WTC11 (cell line): Measurements from ENCODE around the gene ACACA.

Source experiments
- CREM ChIP-seq: sonication (generic); formaldehyde crosslinking; IDR thresholded peaks from 2 replicates; pipeline ENCODE4 v1.8.1; 2022; ENCODE audit warnings: mild to moderate bottlenecking, missing genetic modification reagents, moderate library complexity
- CTCF ChIP-seq: fragments of 200-600 bp; IDR thresholded peaks from 2 replicates; pipeline ENCODE4 v1.8.0; 2022; ENCODE audit warnings: antibody characterized with exemption
- ETV6 ChIP-seq: sonication (generic); formaldehyde crosslinking; IDR thresholded peaks from 2 replicates; pipeline ENCODE4 v1.8.1; 2022; ENCODE audit warnings: mild to moderate bottlenecking, missing genetic modification reagents
- MAX ChIP-seq: sonication (generic); formaldehyde crosslinking; IDR thresholded peaks from 2 replicates; pipeline ENCODE4 v1.8.0; 2022; ENCODE audit warnings: mild to moderate bottlenecking, missing genetic modification reagents
- NFE2L1 ChIP-seq: sonication (generic); formaldehyde crosslinking; IDR thresholded peaks from 2 replicates; pipeline ENCODE4 v1.8.1; 2023; ENCODE audit warnings: missing genetic modification reagents
- PRDM15 ChIP-seq: sonication (generic); formaldehyde crosslinking; IDR thresholded peaks from 2 replicates; pipeline ENCODE4 v1.8.0; 2022; ENCODE audit warnings: missing genetic modification reagents
- RELA ChIP-seq: sonication (generic); formaldehyde crosslinking; IDR thresholded peaks from 2 replicates; pipeline ENCODE4 v1.8.1; 2022; ENCODE audit warnings: missing genetic modification reagents, mild to moderate bottlenecking, borderline replicate concordance
- ZSCAN18 ChIP-seq: fragments of 250-450 bp; sonication (Bioruptor Pico); IDR thresholded peaks from 2 replicates; pipeline ENCODE4 v2.1.2; 2022; ENCODE audit warnings: mild to moderate bottlenecking, moderate library complexity
- TF ChIP-seq, protein P1 (sequence below): sonication (generic); formaldehyde crosslinking; IDR thresholded peaks from 2 replicates; pipeline ENCODE4 v1.8.0; 2023; ENCODE audit warnings: missing genetic modification reagents
- TF ChIP-seq, protein P2 (sequence below): sonication (generic); formaldehyde crosslinking; IDR thresholded peaks from 2 replicates; pipeline ENCODE4 v1.8.1; 2023; ENCODE audit warnings: mild to moderate bottlenecking, missing genetic modification reagents, moderate library complexity

DNA sequence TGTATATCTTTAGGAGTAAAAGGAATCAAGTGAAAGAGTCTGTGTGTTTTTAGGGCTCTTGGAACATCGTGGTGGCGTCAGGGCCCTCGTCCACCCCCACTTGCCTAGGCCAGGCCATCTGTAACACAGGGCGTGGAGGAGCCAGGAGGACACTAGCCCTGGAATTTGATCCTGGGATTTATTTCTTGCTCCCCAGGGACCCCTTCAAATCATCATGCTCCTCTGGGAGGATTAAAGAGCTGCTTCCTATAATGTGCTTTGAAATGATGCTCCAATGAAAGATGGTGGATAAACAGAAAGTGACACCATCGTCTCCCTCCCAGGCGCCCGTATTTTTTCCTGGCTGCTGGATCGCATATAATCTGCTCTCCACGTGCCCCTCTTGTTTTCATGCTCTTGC, 344.6 kb downstream of the ACACA start:
- TF ChIP-seq ETV6 (CRISPR knock-in tag), result no peak
- no peak for TF ChIP-seq MAX (CRISPR knock-in tag)
- no peak for TF ChIP-seq CREM (CRISPR knock-in tag)
- TF ChIP-seq CTCF, result no peak
- TF ChIP-seq PRDM15 (CRISPR knock-in tag), result no peak
- TF ChIP-seq, protein P1, sequence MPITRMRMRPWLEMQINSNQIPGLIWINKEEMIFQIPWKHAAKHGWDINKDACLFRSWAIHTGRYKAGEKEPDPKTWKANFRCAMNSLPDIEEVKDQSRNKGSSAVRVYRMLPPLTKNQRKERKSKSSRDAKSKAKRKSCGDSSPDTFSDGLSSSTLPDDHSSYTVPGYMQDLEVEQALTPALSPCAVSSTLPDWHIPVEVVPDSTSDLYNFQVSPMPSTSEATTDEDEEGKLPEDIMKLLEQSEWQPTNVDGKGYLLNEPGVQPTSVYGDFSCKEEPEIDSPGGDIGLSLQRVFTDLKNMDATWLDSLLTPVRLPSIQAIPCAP (CRISPR knock-in tag), result no peak
- no peak for TF ChIP-seq RELA (CRISPR knock-in tag)
- no peak for TF ChIP-seq NFE2L1 (CRISPR knock-in tag)
- no peak for TF ChIP-seq ZSCAN18 (CRISPR knock-in tag)
- TF ChIP-seq, protein P2, sequence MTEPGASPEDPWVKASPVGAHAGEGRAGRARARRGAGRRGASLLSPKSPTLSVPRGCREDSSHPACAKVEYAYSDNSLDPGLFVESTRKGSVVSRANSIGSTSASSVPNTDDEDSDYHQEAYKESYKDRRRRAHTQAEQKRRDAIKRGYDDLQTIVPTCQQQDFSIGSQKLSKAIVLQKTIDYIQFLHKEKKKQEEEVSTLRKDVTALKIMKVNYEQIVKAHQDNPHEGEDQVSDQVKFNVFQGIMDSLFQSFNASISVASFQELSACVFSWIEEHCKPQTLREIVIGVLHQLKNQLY (CRISPR knock-in tag), result no peak
